Measurements from ENCODE around the gene NDUFV1.

The NDUFV1 gene

DNA sequence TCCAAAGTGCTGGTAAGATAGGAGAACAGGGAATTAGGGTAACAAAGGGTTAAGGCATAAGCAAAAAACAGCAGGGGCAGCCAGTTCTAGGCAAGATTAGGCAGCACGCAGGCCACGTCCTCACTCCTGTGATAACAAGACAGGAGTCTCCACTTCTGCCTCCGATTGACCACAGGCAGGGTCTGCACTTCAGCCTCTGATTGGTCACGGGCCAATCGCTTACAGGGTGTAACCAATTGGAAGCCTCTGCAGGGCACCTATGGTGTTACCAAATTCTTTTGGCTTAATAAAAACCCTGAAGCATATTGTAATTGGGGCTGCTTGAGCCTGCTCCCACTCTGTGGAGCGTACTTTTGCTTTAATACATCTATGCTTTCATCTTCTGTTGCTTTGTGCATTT, 35.3 kb upstream of the NDUFV1 start:
- no peak for DNase-seq (ENCODE audit: low spot score)
- TF ChIP-seq, protein P1, sequence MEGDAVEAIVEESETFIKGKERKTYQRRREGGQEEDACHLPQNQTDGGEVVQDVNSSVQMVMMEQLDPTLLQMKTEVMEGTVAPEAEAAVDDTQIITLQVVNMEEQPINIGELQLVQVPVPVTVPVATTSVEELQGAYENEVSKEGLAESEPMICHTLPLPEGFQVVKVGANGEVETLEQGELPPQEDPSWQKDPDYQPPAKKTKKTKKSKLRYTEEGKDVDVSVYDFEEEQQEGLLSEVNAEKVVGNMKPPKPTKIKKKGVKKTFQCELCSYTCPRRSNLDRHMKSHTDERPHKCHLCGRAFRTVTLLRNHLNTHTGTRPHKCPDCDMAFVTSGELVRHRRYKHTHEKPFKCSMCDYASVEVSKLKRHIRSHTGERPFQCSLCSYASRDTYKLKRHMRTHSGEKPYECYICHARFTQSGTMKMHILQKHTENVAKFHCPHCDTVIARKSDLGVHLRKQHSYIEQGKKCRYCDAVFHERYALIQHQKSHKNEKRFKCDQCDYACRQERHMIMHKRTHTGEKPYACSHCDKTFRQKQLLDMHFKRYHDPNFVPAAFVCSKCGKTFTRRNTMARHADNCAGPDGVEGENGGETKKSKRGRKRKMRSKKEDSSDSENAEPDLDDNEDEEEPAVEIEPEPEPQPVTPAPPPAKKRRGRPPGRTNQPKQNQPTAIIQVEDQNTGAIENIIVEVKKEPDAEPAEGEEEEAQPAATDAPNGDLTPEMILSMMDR (IDR thresholded peaks at IDR 0.05; ENCODE audit: extremely low read depth, insufficient read depth, missing control alignments), result no peak
- in situ Hi-C loops (cut with MboI; ENCODE audit: low pct_unique_long_range_greater_than_20kb, low sequenced_read_pairs, unreplicated experiment), result no loop called here

DNA sequence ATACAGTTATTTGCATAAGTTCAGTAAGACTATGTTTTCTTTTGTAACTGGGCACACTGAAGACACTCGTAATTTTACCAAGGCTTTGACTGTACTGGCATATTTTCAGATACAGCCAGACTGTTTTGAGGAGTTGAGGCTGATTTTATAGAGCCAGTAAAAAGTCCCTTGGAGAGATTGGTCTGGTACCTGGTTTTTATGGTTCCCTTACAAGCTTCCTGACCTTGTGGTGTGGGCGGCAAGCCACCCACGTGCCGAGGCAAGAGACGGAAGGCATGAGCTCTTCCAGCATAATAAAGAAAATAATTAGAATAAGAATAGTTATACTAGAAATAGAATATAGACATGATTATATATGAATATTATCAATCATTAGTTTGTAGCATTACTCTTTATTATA, 34.4 kb upstream of the NDUFV1 start:
- in situ Hi-C loops (cut with MboI; ENCODE audit: low pct_unique_long_range_greater_than_20kb, low sequenced_read_pairs, unreplicated experiment), result no loop called here
- no peak for DNase-seq (ENCODE audit: low spot score)
- TF ChIP-seq, protein P1 (IDR thresholded peaks at IDR 0.05; ENCODE audit: extremely low read depth, insufficient read depth, missing control alignments), result no peak

DNA sequence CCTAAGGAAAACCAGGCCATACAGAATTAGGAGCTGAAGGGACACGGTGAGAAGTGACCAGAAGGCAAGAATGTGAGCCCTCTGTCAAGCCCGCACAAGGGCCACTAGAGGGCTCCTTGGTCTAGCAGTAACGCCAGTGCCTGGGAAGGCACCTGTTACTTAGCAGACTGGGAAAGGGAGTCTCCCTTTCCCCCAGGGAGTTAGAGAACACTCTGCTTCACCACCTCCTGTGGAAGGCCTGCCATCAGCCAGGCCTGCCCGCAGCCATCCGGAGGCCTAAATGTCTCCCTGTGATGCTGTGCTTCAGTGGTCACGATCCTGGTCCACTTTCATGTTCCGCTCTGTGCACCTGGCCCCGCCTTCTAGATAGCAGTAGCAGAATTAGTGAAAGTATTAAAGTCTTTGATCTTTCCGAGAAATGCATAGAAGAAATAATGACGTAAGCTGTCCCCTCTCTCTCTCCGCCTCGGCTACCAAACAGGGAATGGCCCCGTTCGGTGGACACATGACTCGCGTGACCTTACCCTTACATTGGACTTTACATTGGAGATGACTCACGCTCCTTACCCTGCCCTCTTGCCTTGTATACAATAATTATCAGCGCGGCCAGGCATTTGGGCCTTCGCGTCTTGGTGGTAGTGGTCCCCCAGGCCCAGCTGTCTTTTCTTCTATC, 33.9 kb upstream of the NDUFV1 start:
- in situ Hi-C loops (cut with MboI; ENCODE audit: low pct_unique_long_range_greater_than_20kb, low sequenced_read_pairs, unreplicated experiment), result no loop called here
- TF ChIP-seq, protein P1 (IDR thresholded peaks at IDR 0.05; ENCODE audit: extremely low read depth, insufficient read depth, missing control alignments), result peak; percentile 88
- no peak for DNase-seq (ENCODE audit: low spot score)

DNA sequence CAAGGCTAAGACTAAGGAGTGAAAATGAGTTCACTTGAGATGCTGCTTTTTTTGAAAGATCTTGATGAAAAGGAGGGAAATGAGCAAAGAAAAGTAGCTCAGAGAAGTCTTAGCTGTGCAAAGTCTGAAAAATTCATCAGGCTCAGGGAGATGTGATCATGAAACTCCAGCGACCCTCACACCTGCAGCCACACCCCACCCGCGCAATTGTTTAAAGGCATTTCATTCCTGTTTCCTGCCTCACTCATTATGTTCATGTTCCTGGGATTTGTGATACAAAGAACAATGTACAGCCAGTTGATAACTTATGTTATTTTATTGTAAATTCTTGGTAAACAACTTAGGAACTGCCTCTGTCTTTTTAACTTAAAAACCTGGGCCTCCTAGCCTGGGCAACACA, 31.8 kb upstream of the NDUFV1 start:
- DNase-seq (ENCODE audit: low spot score), result no peak
- in situ Hi-C loops (cut with MboI; ENCODE audit: low pct_unique_long_range_greater_than_20kb, low sequenced_read_pairs, unreplicated experiment), result no loop called here
- TF ChIP-seq, protein P1 (IDR thresholded peaks at IDR 0.05; ENCODE audit: extremely low read depth, insufficient read depth, missing control alignments), result no peak

DNA sequence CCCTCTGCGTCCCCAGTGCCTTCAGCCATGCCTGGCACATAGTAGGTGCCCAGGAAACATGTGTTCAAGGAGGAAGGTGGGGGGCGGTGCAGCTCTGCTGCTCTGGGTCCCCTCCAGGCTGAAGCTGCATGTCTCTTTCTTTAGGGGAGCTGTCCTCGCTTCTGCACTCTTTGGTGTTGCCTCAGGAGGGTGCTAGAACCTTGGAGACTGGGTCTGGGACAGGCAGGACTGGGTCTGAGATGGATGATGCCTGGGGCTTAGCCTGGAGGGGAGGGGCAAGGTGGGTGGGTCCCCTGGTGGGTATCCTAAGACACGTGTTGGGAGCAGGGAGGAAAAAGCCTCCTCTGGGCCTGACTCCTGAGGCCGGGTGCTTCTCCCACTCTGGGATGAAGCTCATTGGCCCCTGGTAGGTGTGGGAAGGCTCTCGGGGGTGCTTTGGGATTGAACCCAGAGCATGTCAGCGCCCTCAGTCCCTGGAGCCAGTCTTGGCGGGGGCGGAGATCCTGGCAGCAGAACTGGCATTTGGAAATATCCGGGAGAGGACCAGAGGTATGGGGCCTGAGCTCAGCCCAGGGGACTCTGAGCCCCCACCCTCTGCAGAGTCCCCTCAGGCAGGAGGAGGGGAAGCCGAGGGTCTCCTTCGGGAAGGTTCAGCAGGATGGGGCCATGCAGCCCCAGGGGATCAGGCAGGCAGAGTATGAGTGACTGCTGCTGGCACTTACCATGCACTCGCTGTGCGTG, 29.8 kb upstream of the NDUFV1 start:
- in situ Hi-C loops (cut with MboI; ENCODE audit: low pct_unique_long_range_greater_than_20kb, low sequenced_read_pairs, unreplicated experiment), result no loop called here
- DNase-seq (ENCODE audit: low spot score), result no peak
- TF ChIP-seq, protein P1 (IDR thresholded peaks at IDR 0.05; ENCODE audit: extremely low read depth, insufficient read depth, missing control alignments), result peak; percentile 55

DNA sequence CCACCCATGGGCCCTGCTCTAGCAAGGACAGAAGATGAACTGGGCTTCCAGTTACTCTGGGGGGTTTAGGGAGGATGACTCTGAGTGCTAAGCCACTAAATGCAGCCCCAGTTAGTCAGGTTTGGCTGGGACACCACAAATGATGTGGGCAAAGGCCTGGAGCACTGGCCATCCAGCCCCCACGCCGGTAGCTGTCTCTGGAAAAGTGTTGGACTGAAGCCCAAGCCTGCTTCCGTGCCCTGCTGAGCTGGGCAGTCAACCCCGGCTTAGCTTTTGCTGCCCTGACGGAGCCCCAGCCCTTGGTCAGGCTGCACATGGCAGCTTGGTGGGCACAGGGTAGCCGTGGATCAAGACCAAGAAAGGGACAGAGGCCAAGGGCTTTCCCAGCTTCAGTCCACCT, 28.8 kb upstream of the NDUFV1 start:
- no peak for DNase-seq (ENCODE audit: low spot score)
- in situ Hi-C loops (cut with MboI; ENCODE audit: low pct_unique_long_range_greater_than_20kb, low sequenced_read_pairs, unreplicated experiment), result no loop called here
- TF ChIP-seq, protein P1 (IDR thresholded peaks at IDR 0.05; ENCODE audit: extremely low read depth, insufficient read depth, missing control alignments), result no peak
